Hair follicle dermal papilla cell (primary cell): Measurements from ENCODE around the gene PSMB8. TPM values are rescaled to one million over a fixed set of nuclear protein-coding genes. Genes with fewer than 3 reads are reported as not detected.

ENCODE experiments used
- total RNA-seq: library from RNA; depleted of rRNA; stranded (reverse); fragments of >200 nt; gene quantifications from 2 replicates; pipeline ENCODE4 v1.2.3, GENCODE V29; 2012

The PSMB8 gene
- total RNA-seq: 59.1 and 69.7 TPM in 2 replicates

GRCh38 chr6:32843979-32844838, at the start of gene PSMB8:
Gene PSMB8 (minus strand): TSS chr6:32844047. CDS start chr6:32843996, 51 bp downstream.

GRCh38 chr6:32853541-32854375, 9.9 kb upstream of the PSMB8 start, which contains the start of the genes PSMB9 and TAP1:
Gene PSMB9 (plus strand): TSS chr6:32854192. CDS start chr6:32854230, 38 bp downstream.
Gene TAP1 (minus strand): TSS chr6:32853704. CDS start chr6:32853636, 68 bp downstream.

GRCh38 chr6:32838114-32838958, 5.5 kb downstream of the PSMB8 start, which contains the start of gene TAP2:
Gene TAP2 (minus strand): TSS chr6:32838739. CDS start chr6:32838233, 506 bp downstream.

GRCh38 chr6:32816746-32817204, 27.1 kb downstream of the PSMB8 start, which contains the start of gene HLA-DOB:
Gene HLA-DOB (minus strand): TSS chr6:32817002. CDS start chr6:32816951, 51 bp downstream.

Other genes starting within 250 kb of the PSMB8 start
- not detected in 2 replicates for gene HLA-DQA1, start 206.6 kb downstream of the PSMB8 start, total RNA-seq
- 0.12 and 0.16 TPM in 2 replicates for gene HLA-DQB1, start 177.4 kb downstream of the PSMB8 start, total RNA-seq
- not detected in 2 replicates for gene HLA-DQA2, start 102.7 kb downstream of the PSMB8 start, total RNA-seq
- not detected in 2 replicates for gene HLA-DQB2, start 80.5 kb downstream of the PSMB8 start, total RNA-seq
- gene HLA-DOB, start 27.0 kb downstream of the PSMB8 start, total RNA-seq: 0.32 TPM in 1 of 2 replicates, not detected in the other
- gene TAP2, start 5.3 kb downstream of the PSMB8 start, total RNA-seq: 15.1 and 19.8 TPM in 2 replicates
- 65.0 and 67.2 TPM in 2 replicates for gene TAP1, start 9.7 kb upstream of the PSMB8 start, total RNA-seq
- 30.0 and 47.0 TPM in 2 replicates for gene PSMB9, start 10.1 kb upstream of the PSMB8 start, total RNA-seq
- 0.49 and 0.65 TPM in 2 replicates for gene HLA-DMB, start 97.0 kb upstream of the PSMB8 start, total RNA-seq
- 5.7 TPM in 2 replicates for gene HLA-DMA, start 109.0 kb upstream of the PSMB8 start, total RNA-seq
- gene BRD2, start 124.5 kb upstream of the PSMB8 start, total RNA-seq: 162 and 165 TPM in 2 replicates
- gene HLA-DOA, start 165.5 kb upstream of the PSMB8 start, total RNA-seq: 0.49 and 0.65 TPM in 2 replicates
- 6.7 and 12.2 TPM in 2 replicates for gene HLA-DPA1, start 229.6 kb upstream of the PSMB8 start, total RNA-seq
- gene HLA-DPB1, start 231.9 kb upstream of the PSMB8 start, total RNA-seq: 10.9 and 18.3 TPM in 2 replicates